Measurements from ENCODE around the gene LRRK1.

LRRK1 gene

GRCh38 chr15:100939791-100940190 is 20.6 kb downstream of the LRRK1 start:
- DNase-seq, result no peak

- no peak for DNase-seq
Measured at GRCh38 chr15:100940767-100941379, 21.7 kb downstream of the LRRK1 start.

- no peak for DNase-seq
Measured at GRCh38 chr15:100941536-100941935, 22.4 kb downstream of the LRRK1 start.

GRCh38 chr15:100942656-100943425 is 23.7 kb downstream of the LRRK1 start:
- no peak for DNase-seq

- no peak for DNase-seq
Measured at GRCh38 chr15:100944244-100944895, 25.2 kb downstream of the LRRK1 start.

- no peak for DNase-seq
Measured at GRCh38 chr15:100944986-100945385, 25.8 kb downstream of the LRRK1 start.

GRCh38 chr15:100947760-100948429 is 28.7 kb downstream of the LRRK1 start:
- DNase-seq, result no peak

- DNase-seq, result no peak
Measured at GRCh38 chr15:100948430-100948762, 29.2 kb downstream of the LRRK1 start.

- DNase-seq, result no peak
Measured at GRCh38 chr15:100949691-100950090, 30.5 kb downstream of the LRRK1 start.

- DNase-seq, result no peak
Measured at GRCh38 chr15:100951965-100952364, 32.8 kb downstream of the LRRK1 start.

- no peak for DNase-seq
Measured at GRCh38 chr15:100952566-100952965, 33.4 kb downstream of the LRRK1 start.

GRCh38 chr15:100958326-100959065 is 39.3 kb downstream of the LRRK1 start:
- DNase-seq, result no peak

- no peak for DNase-seq
Measured at GRCh38 chr15:100959066-100960050, 40.2 kb downstream of the LRRK1 start.

GRCh38 chr15:100966997-100967396 is 47.8 kb downstream of the LRRK1 start:
- DNase-seq, result no peak

GRCh38 chr15:100968050-100968966 is 49.2 kb downstream of the LRRK1 start:
- DNase-seq, result no peak

- DNase-seq, result no peak
Measured at GRCh38 chr15:100972975-100973350, 53.8 kb downstream of the LRRK1 start.

- no peak for DNase-seq
Measured at GRCh38 chr15:100973351-100974111, 54.4 kb downstream of the LRRK1 start.

GRCh38 chr15:100975043-100975442 is 55.9 kb downstream of the LRRK1 start:
- DNase-seq, result no peak

GRCh38 chr15:100980410-100981046 is 61.4 kb downstream of the LRRK1 start:
- DNase-seq, result no peak
